HEK293 (cell line): ENCODE measurements around the gene SNRNP40.

Source experiments
- CTCF ChIA-PET: fragments of 350-600 bp; formaldehyde crosslinking; extraction: SDS; loops from one replicate; lab custom pipeline; 2021; ENCODE audit warnings: antibody characterized with exemption; lab: Yijun Ruan, JAX
- POLR2A ChIA-PET: fragments of 300-600 bp; formaldehyde crosslinking; extraction: SDS; loops from one replicate; lab custom pipeline; 2020; ENCODE audit warnings: antibody characterized with exemption, inconsistent platforms; lab: Yijun Ruan, JAX
- H3K27ac ChIP-seq: fragments of 200-500 bp; sonication (Bioruptor generic); 2 replicates; pipeline ENCODE4 v1.5.1; 2014; ENCODE audit warnings: low read depth, low read length, control low read depth, inconsistent platforms; ENCODE audit errors: extremely low read depth
- H3K36me3 ChIP-seq, 2 experiments: fragments of 200-500 bp in 1 of 2; sonication (Bioruptor generic) in 1 of 2; 1 replicate in 1 of 2; 2 replicates in 1 of 2; pipeline ENCODE4 v1.5.1; 2014 to 2017; ENCODE audit warnings: inconsistent platforms in 2 of 2, low read length in 2 of 2; ENCODE audit not compliant: control insufficient read depth in 2 of 2, insufficient read depth in 1 of 2
- H3K4me1 ChIP-seq: fragments of 200-500 bp; sonication (Bioruptor generic); 2 replicates; pipeline ENCODE4 v1.5.1; 2014; ENCODE audit warnings: mild to moderate bottlenecking, low read length, inconsistent platforms; ENCODE audit not compliant: control insufficient read depth, insufficient read depth
- H3K4me3 ChIP-seq: 2 replicates; pipeline ENCODE4 v1.5.1; 2011; ENCODE audit warnings: low read depth, mild to moderate bottlenecking, control low read depth, low read length, moderate library complexity
- H3K9me3 ChIP-seq: fragments of 200-500 bp; sonication (Bioruptor generic); 2 replicates; pipeline ENCODE4 v1.5.1; 2014; ENCODE audit warnings: low read depth, low read length, inconsistent platforms; ENCODE audit not compliant: control insufficient read depth, insufficient read depth
- HOXC10 ChIP-seq: sonication (generic); formaldehyde crosslinking; IDR thresholded peaks from 2 replicates; pipeline ENCODE4 v1.8.1; 2023; ENCODE audit warnings: mild to moderate bottlenecking, missing genetic modification reagents
- PATZ1 ChIP-seq: fragments of 450-650 bp; formaldehyde crosslinking; IDR thresholded peaks from 2 replicates; pipeline ENCODE4 v1.5.1; 2016; ENCODE audit warnings: missing biosample characterization, missing genetic modification characterization
- SCRT2 ChIP-seq: fragments of 450-650 bp; formaldehyde crosslinking; IDR thresholded peaks from 2 replicates; pipeline ENCODE4 v1.5.1; 2016; ENCODE audit warnings: missing biosample characterization, missing genetic modification characterization
- SP7 ChIP-seq: fragments of 450-650 bp; formaldehyde crosslinking; IDR thresholded peaks from 2 replicates; pipeline ENCODE4 v1.5.1; 2016; ENCODE audit warnings: missing biosample characterization, missing genetic modification characterization
- ZBTB44 ChIP-seq: fragments of 450-650 bp; IDR thresholded peaks from 2 replicates; pipeline ENCODE4 v1.5.1; 2018; ENCODE audit warnings: missing biosample characterization, mild to moderate bottlenecking, missing genetic modification characterization
- ZBTB49 ChIP-seq: fragments of 450-650 bp; formaldehyde crosslinking; IDR thresholded peaks from 2 replicates; pipeline ENCODE4 v1.5.1; 2016; ENCODE audit warnings: missing biosample characterization, missing genetic modification characterization, low read depth
- ZNF157 ChIP-seq: fragments of 450-650 bp; formaldehyde crosslinking; IDR thresholded peaks from 2 replicates; pipeline ENCODE4 v1.5.1; 2016; ENCODE audit warnings: missing biosample characterization, missing genetic modification characterization
- ZNF175 ChIP-seq: fragments of 450-650 bp; formaldehyde crosslinking; IDR thresholded peaks from 2 replicates; pipeline ENCODE4 v1.5.1; 2016; ENCODE audit warnings: missing biosample characterization, missing genetic modification characterization
- ZNF248 ChIP-seq: fragments of 450-650 bp; formaldehyde crosslinking; IDR thresholded peaks from 2 replicates; pipeline ENCODE4 v1.5.1; 2017; ENCODE audit warnings: missing biosample characterization, missing genetic modification characterization
- ZNF26 ChIP-seq: fragments of 450-650 bp; formaldehyde crosslinking; IDR thresholded peaks from 2 replicates; pipeline ENCODE4 v1.5.1; 2016; ENCODE audit warnings: missing biosample characterization, missing genetic modification characterization
- ZNF324 ChIP-seq: fragments of 450-650 bp; formaldehyde crosslinking; IDR thresholded peaks from 2 replicates; pipeline ENCODE4 v1.5.1; 2016; ENCODE audit warnings: missing biosample characterization, missing genetic modification characterization
- ZNF366 ChIP-seq: fragments of 450-650 bp; formaldehyde crosslinking; conservative IDR thresholded peaks from 2 replicates; pipeline ENCODE4 v1.5.1; 2016; ENCODE audit warnings: missing biosample characterization, missing genetic modification characterization
- ZNF48 ChIP-seq: fragments of 450-650 bp; formaldehyde crosslinking; IDR thresholded peaks from 2 replicates; pipeline ENCODE4 v1.5.1; 2016; ENCODE audit warnings: missing biosample characterization, missing genetic modification characterization
- ZNF510 ChIP-seq: fragments of 450-650 bp; formaldehyde crosslinking; IDR thresholded peaks from 2 replicates; pipeline ENCODE4 v1.5.1; 2018; ENCODE audit warnings: mild to moderate bottlenecking, missing genetic modification characterization, missing biosample characterization; ENCODE audit not compliant: insufficient replicate concordance
- ZNF600 ChIP-seq: fragments of 450-650 bp; formaldehyde crosslinking; IDR thresholded peaks from 2 replicates; pipeline ENCODE4 v1.5.1; 2016; ENCODE audit warnings: missing biosample characterization, missing genetic modification characterization
- ZNF660 ChIP-seq: fragments of 450-650 bp; IDR thresholded peaks from 2 replicates; pipeline ENCODE4 v1.5.1; 2018; ENCODE audit warnings: missing biosample characterization, mild to moderate bottlenecking, missing genetic modification characterization
- ZNF692 ChIP-seq: fragments of 450-650 bp; formaldehyde crosslinking; IDR thresholded peaks from 2 replicates; pipeline ENCODE4 v1.5.1; 2016; ENCODE audit warnings: missing biosample characterization, missing genetic modification characterization
- ZNF701 ChIP-seq: fragments of 450-650 bp; formaldehyde crosslinking; IDR thresholded peaks from 2 replicates; pipeline ENCODE4 v1.5.1; 2016; ENCODE audit warnings: missing biosample characterization, missing genetic modification characterization
- ZSCAN23 ChIP-seq: fragments of 450-650 bp; formaldehyde crosslinking; IDR thresholded peaks from 2 replicates; pipeline ENCODE4 v1.5.1; 2016; ENCODE audit warnings: missing biosample characterization, missing genetic modification characterization
- TF ChIP-seq, protein P1 (sequence below): fragments of 450-650 bp; formaldehyde crosslinking; IDR thresholded peaks from 2 replicates; pipeline ENCODE4 v1.5.1; 2016; ENCODE audit warnings: missing biosample characterization, missing genetic modification characterization, borderline replicate concordance

The SNRNP40 gene

GRCh38 chr1:31216016-31216415 lies 80.6 kb downstream of the SNRNP40 start (continued):
- TF ChIP-seq SP7 (tag by site-specific recombination) = peak; percentile 35; the same call in 1 of the 2 replicates
- TF ChIP-seq ZNF660 (tag by site-specific recombination) = peak; percentile 99
- TF ChIP-seq, protein P1, sequence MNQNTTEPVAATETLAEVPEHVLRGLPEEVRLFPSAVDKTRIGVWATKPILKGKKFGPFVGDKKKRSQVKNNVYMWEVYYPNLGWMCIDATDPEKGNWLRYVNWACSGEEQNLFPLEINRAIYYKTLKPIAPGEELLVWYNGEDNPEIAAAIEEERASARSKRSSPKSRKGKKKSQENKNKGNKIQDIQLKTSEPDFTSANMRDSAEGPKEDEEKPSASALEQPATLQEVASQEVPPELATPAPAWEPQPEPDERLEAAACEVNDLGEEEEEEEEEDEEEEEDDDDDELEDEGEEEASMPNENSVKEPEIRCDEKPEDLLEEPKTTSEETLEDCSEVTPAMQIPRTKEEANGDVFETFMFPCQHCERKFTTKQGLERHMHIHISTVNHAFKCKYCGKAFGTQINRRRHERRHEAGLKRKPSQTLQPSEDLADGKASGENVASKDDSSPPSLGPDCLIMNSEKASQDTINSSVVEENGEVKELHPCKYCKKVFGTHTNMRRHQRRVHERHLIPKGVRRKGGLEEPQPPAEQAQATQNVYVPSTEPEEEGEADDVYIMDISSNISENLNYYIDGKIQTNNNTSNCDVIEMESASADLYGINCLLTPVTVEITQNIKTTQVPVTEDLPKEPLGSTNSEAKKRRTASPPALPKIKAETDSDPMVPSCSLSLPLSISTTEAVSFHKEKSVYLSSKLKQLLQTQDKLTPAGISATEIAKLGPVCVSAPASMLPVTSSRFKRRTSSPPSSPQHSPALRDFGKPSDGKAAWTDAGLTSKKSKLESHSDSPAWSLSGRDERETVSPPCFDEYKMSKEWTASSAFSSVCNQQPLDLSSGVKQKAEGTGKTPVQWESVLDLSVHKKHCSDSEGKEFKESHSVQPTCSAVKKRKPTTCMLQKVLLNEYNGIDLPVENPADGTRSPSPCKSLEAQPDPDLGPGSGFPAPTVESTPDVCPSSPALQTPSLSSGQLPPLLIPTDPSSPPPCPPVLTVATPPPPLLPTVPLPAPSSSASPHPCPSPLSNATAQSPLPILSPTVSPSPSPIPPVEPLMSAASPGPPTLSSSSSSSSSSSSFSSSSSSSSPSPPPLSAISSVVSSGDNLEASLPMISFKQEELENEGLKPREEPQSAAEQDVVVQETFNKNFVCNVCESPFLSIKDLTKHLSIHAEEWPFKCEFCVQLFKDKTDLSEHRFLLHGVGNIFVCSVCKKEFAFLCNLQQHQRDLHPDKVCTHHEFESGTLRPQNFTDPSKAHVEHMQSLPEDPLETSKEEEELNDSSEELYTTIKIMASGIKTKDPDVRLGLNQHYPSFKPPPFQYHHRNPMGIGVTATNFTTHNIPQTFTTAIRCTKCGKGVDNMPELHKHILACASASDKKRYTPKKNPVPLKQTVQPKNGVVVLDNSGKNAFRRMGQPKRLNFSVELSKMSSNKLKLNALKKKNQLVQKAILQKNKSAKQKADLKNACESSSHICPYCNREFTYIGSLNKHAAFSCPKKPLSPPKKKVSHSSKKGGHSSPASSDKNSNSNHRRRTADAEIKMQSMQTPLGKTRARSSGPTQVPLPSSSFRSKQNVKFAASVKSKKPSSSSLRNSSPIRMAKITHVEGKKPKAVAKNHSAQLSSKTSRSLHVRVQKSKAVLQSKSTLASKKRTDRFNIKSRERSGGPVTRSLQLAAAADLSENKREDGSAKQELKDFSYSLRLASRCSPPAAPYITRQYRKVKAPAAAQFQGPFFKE = no peak
- TF ChIP-seq ZNF692 (tag by site-specific recombination) = peak; percentile 45; the same call in 1 of the 2 replicates
- peak; percentile 91 for TF ChIP-seq ZNF701
- TF ChIP-seq ZNF600 (tag by site-specific recombination) = peak; percentile 24; the same call in 1 of the 2 replicates
- TF ChIP-seq PATZ1 (tag by site-specific recombination) = 0 out of 2 replicates have a peak, but pooled peaks have one; percentile 17

- POLR2A ChIA-PET = no interaction called here
- no peak for TF ChIP-seq ZNF157 (tag by site-specific recombination)
- TF ChIP-seq ZSCAN23 (tag by site-specific recombination) = no peak
- TF ChIP-seq ZNF26 (tag by site-specific recombination) = no peak
- no peak for TF ChIP-seq ZNF175 (tag by site-specific recombination)
- TF ChIP-seq ZNF510 = no peak
- TF ChIP-seq ZNF48 (tag by site-specific recombination) = no peak
- no peak for TF ChIP-seq SCRT2 (tag by site-specific recombination)
- no peak for TF ChIP-seq ZNF324 (tag by site-specific recombination)
- TF ChIP-seq ZBTB49 (tag by site-specific recombination) = no peak
- TF ChIP-seq HOXC10 (CRISPR knock-in tag) = no peak
- TF ChIP-seq ZNF248 (tag by site-specific recombination) = no peak
- TF ChIP-seq ZBTB44 (tag by site-specific recombination) = no peak
- no peak for TF ChIP-seq ZNF366 (tag by site-specific recombination)
These were observed 81.5 kb downstream of the SNRNP40 start for GRCh38 chr1:31215065-31215570.

More at GRCh38 chr1:31215065-31215570, 81.5 kb downstream of the SNRNP40 start:
- CTCF ChIA-PET = interaction anchor here (0.9 to 1.1 kb wide), 2 partner anchors 8 to 31 kb away, joined by 3 to 4 read pairs; no protein-coding TSS in a partner anchor
- no peaks in the 10 kb centered on the region for H3K36me3 ChIP-seq
- no peak overlapping the region for H3K27ac ChIP-seq
- H3K9me3 ChIP-seq = no peaks in the 10 kb centered on the region
- H3K4me3 ChIP-seq = no peak overlapping the region
- no peaks in the 10 kb centered on the region for H3K4me1 ChIP-seq
